ENCODE data around the gene MYL3. TPM values are rescaled to one million over a fixed set of nuclear protein-coding genes. Genes with fewer than 3 reads are reported as not detected.

The MYL3 gene
- total and polyA plus RNA-seq, 2 experiments from 2014 or later: not detected

- H3K27me3 Mint-ChIP-seq (ENCODE audit: insufficient read depth, low read depth, poor library complexity): peaks cover 26% of the 10 kb centered on the region
- ATAC-seq (no peak), DNase-seq (ENCODE audit: low spot score) (no peak)
- Histone ChIP-seq H3K27me3 (ENCODE audit: insufficient read depth) (no peaks in the 10 kb centered on the region), H3F3A (replicated peaks; ENCODE audit: low read depth) (no peaks in the 10 kb centered on the region), H4K20me1 (replicated peaks; ENCODE audit: insufficient read depth) (no peaks in the 10 kb centered on the region), H3K36me3 (ENCODE audit: insufficient read depth) (no peaks in the 10 kb centered on the region), H3K27ac (ENCODE audit: low read depth) (no peak overlapping the region), H3K4me2 (no peak overlapping the region), H3K4me3 (no peak overlapping the region), H3K9me2 (ENCODE audit: insufficient read depth) (no peaks in the 10 kb centered on the region), H3K79me2 (replicated peaks; ENCODE audit: insufficient read depth) (no peaks in the 10 kb centered on the region), H2AFZ (no peak overlapping the region), H3K4me1 (ENCODE audit: insufficient read depth) (no peaks in the 10 kb centered on the region)
- H3K27ac Mint-ChIP-seq: no peak overlapping the region
- no peak overlapping the region for H3K4me3 Mint-ChIP-seq
- H3K9me3 Mint-ChIP-seq: no peaks in the 10 kb centered on the region
- no peaks in the 10 kb centered on the region for H3K36me3 Mint-ChIP-seq (ENCODE audit: low read depth)
- TF ChIP-seq, protein P1, sequence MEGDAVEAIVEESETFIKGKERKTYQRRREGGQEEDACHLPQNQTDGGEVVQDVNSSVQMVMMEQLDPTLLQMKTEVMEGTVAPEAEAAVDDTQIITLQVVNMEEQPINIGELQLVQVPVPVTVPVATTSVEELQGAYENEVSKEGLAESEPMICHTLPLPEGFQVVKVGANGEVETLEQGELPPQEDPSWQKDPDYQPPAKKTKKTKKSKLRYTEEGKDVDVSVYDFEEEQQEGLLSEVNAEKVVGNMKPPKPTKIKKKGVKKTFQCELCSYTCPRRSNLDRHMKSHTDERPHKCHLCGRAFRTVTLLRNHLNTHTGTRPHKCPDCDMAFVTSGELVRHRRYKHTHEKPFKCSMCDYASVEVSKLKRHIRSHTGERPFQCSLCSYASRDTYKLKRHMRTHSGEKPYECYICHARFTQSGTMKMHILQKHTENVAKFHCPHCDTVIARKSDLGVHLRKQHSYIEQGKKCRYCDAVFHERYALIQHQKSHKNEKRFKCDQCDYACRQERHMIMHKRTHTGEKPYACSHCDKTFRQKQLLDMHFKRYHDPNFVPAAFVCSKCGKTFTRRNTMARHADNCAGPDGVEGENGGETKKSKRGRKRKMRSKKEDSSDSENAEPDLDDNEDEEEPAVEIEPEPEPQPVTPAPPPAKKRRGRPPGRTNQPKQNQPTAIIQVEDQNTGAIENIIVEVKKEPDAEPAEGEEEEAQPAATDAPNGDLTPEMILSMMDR (conservative IDR thresholded peaks at IDR 0.05; ENCODE audit: low read depth in 2 of 2): peak in 1 of 2 experiments; percentile 45; a peak in 2 of 4 replicates
- TF ChIP-seq EZH2 (IDR thresholded peaks at IDR 0.05; ENCODE audit: low read depth, unreplicated experiment): no peak
- H3K4me1 Mint-ChIP-seq: no peaks in the 10 kb centered on the region
Measured at GRCh38 chr3:46856576-46857471, 6.4 kb downstream of the MYL3 start.

DNA sequence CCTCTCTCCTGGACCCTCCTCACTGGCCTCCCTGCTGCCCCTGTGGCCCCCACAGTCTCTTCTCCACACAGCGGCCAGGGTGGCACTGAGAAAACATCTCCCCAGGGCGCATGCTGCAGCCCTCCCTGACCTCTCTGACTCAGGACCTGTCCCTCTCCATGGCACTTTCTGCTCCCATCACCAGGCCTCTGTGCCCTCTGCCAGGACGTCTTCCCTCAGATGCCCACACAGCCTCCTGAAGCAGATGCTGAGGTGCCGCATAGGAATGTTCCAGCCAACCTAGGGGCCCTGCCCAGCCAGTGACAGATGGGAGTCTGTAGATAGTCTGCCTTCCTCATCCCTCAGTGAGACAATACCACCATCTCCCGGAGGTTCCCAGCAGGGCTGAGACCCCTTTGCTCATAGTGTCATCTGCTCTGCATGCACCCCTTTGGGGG, 8.7 kb downstream of the MYL3 start:
- no peaks in the 10 kb centered on the region for H3K27me3 ChIP-seq (ENCODE audit: insufficient read depth)
- no peaks in the 10 kb centered on the region for H3K9me3 Mint-ChIP-seq
- H3K4me3 ChIP-seq: no peak overlapping the region
- H3K4me3 Mint-ChIP-seq: no peak overlapping the region
- no peaks in the 10 kb centered on the region for H4K20me1 ChIP-seq (replicated peaks; ENCODE audit: insufficient read depth)
- no peak for TF ChIP-seq EZH2phosphoT487 (IDR thresholded peaks at IDR 0.05; ENCODE audit: unreplicated experiment)
- no peak for TF ChIP-seq STAT1 (IDR thresholded peaks at IDR 0.05; ENCODE audit: unreplicated experiment)
- no peak for TF ChIP-seq NANOG (IDR thresholded peaks at IDR 0.05; ENCODE audit: borderline replicate concordance)
- TF ChIP-seq, protein P2, sequence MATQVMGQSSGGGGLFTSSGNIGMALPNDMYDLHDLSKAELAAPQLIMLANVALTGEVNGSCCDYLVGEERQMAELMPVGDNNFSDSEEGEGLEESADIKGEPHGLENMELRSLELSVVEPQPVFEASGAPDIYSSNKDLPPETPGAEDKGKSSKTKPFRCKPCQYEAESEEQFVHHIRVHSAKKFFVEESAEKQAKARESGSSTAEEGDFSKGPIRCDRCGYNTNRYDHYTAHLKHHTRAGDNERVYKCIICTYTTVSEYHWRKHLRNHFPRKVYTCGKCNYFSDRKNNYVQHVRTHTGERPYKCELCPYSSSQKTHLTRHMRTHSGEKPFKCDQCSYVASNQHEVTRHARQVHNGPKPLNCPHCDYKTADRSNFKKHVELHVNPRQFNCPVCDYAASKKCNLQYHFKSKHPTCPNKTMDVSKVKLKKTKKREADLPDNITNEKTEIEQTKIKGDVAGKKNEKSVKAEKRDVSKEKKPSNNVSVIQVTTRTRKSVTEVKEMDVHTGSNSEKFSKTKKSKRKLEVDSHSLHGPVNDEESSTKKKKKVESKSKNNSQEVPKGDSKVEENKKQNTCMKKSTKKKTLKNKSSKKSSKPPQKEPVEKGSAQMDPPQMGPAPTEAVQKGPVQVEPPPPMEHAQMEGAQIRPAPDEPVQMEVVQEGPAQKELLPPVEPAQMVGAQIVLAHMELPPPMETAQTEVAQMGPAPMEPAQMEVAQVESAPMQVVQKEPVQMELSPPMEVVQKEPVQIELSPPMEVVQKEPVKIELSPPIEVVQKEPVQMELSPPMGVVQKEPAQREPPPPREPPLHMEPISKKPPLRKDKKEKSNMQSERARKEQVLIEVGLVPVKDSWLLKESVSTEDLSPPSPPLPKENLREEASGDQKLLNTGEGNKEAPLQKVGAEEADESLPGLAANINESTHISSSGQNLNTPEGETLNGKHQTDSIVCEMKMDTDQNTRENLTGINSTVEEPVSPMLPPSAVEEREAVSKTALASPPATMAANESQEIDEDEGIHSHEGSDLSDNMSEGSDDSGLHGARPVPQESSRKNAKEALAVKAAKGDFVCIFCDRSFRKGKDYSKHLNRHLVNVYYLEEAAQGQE (IDR thresholded peaks at IDR 0.05; ENCODE audit: unreplicated experiment): no peak
- TF ChIP-seq POLR2AphosphoS5 (IDR thresholded peaks at IDR 0.05; ENCODE audit: low read depth): no peak
- TF ChIP-seq CREB1 (CRISPR knock-in tag; IDR thresholded peaks at IDR 0.05; ENCODE audit: low read depth): no peak
- TF ChIP-seq ZNF114 (CRISPR knock-in tag; IDR thresholded peaks at IDR 0.05): no peak
- ATAC-seq (no peak), DNase-seq (ENCODE audit: low spot score) (no peak)
- H3K4me1 Mint-ChIP-seq: no peaks in the 10 kb centered on the region
- H3F3A ChIP-seq (replicated peaks; ENCODE audit: low read depth): no peaks in the 10 kb centered on the region
- H3K9me2 ChIP-seq (ENCODE audit: insufficient read depth): no peaks in the 10 kb centered on the region
- H3K4me2 ChIP-seq: no peak overlapping the region
- no peak overlapping the region for H3K27ac Mint-ChIP-seq
- H2AFZ ChIP-seq: no peak overlapping the region
- no peaks in the 10 kb centered on the region for H3K79me2 ChIP-seq (replicated peaks; ENCODE audit: insufficient read depth)
- H3K27me3 Mint-ChIP-seq (ENCODE audit: insufficient read depth, low read depth, poor library complexity): peaks cover 23% of the 10 kb centered on the region
- no peaks in the 10 kb centered on the region for H3K36me3 Mint-ChIP-seq (ENCODE audit: low read depth)
- H3K4me1 ChIP-seq (ENCODE audit: insufficient read depth): no peaks in the 10 kb centered on the region
- no peak overlapping the region for H3K27ac ChIP-seq (ENCODE audit: low read depth)
- H3K36me3 ChIP-seq (ENCODE audit: insufficient read depth): no peaks in the 10 kb centered on the region
